Measurements from ENCODE around the gene WSCD2.

- TF ChIP-seq GATA2 (IDR thresholded peaks at IDR 0.05; ENCODE audit: low read depth, low read length): no peak
- TF ChIP-seq GATA3 (IDR thresholded peaks at IDR 0.05; ENCODE audit: low read depth, low read length): no peak
These were observed 2.6 kb downstream of the WSCD2 start for GRCh38 chr12:108131657-108132126.
